MCF 10A (cell line): ENCODE measurements around the gene ABCA8. TPM values are rescaled to one million over a fixed set of nuclear protein-coding genes. Genes with fewer than 3 reads are reported as not detected.

Experiments
- BruUV-seq: library from RNA; stranded (reverse); fragments of 400-500 nt; replicated peaks from 2 replicates; lab custom pipeline; 2021; lab: Mats Ljungman, UMichigan
- CTCF ChIA-PET: fragments of 300-600 bp; sonication (Branson Sonifier 250); formaldehyde crosslinking; extraction: SDS; loops from one replicate; lab custom pipeline; 2021; ENCODE audit warnings: antibody characterized with exemption, inconsistent platforms; lab: Yijun Ruan, JAX
- POLR2A ChIA-PET: fragments of 300-600, 350-650 bp; sonication (Branson Sonifier 250); formaldehyde crosslinking; extraction: SDS; loops from one replicate; lab custom pipeline; 2020; ENCODE audit warnings: antibody characterized with exemption, inconsistent platforms; lab: Yijun Ruan, JAX
- DNase-seq: peaks from one replicate; pipeline ENCODE4 v3.0.0-alpha.2; 2018; ENCODE audit not compliant: unreplicated experiment
- H3K27ac Mint-ChIP-seq: one replicate; pipeline ENCODE4 v1.8.0; 2022; ENCODE audit warnings: mild to moderate bottlenecking, low read depth, mixed read lengths; ENCODE audit not compliant: unreplicated experiment
- H3K27me3 Mint-ChIP-seq: one replicate; pipeline ENCODE4 v1.8.0; 2022; ENCODE audit warnings: mixed read lengths; ENCODE audit not compliant: insufficient read depth, unreplicated experiment
- H3K36me3 Mint-ChIP-seq: one replicate; pipeline ENCODE4 v1.8.0; 2022; ENCODE audit warnings: mild to moderate bottlenecking, moderate library complexity, mixed read lengths; ENCODE audit not compliant: insufficient read depth, unreplicated experiment
- H3K4me1 Mint-ChIP-seq: one replicate; pipeline ENCODE4 v1.8.0; 2022; ENCODE audit warnings: mixed read lengths; ENCODE audit not compliant: insufficient read depth, unreplicated experiment
- H3K4me3 Mint-ChIP-seq: one replicate; pipeline ENCODE4 v1.8.0; 2022; ENCODE audit warnings: mild to moderate bottlenecking, moderate library complexity, mixed read lengths; ENCODE audit not compliant: unreplicated experiment
- H3K9me3 Mint-ChIP-seq: one replicate; pipeline ENCODE4 v1.8.0; 2022; ENCODE audit warnings: mixed read lengths; ENCODE audit not compliant: unreplicated experiment
- intact Hi-C: fragments of 100-400 bp; cut with micrococcal nuclease; formaldehyde crosslinking; loops from 2 replicates; pipeline ENCODE4 v1.14.1; 2022
- total RNA-seq: library from RNA; stranded (reverse); gene quantifications from 2 replicates; pipeline ENCODE4 v1.2.3, GENCODE V29; 2022
- TF ChIP-seq, protein P1 (sequence below): fragments of 200-600 bp; IDR thresholded peaks from one replicate; pipeline ENCODE4 v1.8.0; 2022; ENCODE audit warnings: antibody characterized with exemption, mild to moderate bottlenecking; ENCODE audit not compliant: unreplicated experiment

ABCA8 gene
- total RNA-seq, 1 experiment from 2014 or later, result 1.5 TPM

DNA sequence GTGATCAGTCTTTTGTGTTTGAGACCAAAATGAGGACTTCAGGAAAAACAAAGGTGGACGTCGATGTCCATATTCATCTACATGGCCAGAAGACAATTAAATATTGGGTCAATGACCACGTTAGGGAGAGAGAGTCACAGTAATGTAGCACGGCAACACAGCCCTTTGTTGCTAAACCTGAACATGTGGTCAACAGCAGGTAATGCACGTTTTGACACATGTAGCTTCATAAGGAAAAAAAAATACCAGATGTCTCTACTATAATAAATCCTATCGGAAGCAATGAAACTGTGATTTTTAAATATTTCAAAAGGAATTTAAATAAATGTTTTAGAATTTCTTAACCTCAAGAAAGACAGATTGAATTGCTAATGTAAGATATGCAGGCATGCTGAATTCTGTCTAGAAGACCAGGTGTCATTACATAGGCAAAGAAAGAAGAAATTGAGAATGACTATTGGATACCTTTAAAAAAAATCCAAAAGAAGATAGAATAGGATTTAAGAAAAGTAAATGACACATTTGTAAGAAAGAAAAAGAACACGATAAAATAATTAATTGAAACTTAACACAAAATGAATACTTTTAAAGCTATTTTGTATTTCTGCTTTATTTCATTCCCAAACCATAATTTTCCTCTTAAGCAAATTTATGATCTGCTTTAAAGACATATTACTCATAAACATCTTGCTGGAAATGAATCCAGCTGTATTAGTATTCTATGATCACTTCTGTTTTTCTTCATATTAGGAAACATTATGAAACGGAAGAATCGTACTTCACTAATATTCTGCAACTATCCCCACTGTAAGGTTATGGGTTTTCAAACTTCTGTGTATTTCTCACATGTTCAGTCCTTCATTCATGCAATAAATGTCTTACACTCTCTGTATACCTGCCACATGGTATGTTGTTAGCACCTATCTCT lies 30.1 kb downstream of the ABCA8 start:
- BruUV-seq, result no TSS peak
- TF ChIP-seq, protein P1, sequence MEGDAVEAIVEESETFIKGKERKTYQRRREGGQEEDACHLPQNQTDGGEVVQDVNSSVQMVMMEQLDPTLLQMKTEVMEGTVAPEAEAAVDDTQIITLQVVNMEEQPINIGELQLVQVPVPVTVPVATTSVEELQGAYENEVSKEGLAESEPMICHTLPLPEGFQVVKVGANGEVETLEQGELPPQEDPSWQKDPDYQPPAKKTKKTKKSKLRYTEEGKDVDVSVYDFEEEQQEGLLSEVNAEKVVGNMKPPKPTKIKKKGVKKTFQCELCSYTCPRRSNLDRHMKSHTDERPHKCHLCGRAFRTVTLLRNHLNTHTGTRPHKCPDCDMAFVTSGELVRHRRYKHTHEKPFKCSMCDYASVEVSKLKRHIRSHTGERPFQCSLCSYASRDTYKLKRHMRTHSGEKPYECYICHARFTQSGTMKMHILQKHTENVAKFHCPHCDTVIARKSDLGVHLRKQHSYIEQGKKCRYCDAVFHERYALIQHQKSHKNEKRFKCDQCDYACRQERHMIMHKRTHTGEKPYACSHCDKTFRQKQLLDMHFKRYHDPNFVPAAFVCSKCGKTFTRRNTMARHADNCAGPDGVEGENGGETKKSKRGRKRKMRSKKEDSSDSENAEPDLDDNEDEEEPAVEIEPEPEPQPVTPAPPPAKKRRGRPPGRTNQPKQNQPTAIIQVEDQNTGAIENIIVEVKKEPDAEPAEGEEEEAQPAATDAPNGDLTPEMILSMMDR, result no peak
- no peaks in the 10 kb centered on the region for H3K4me1 Mint-ChIP-seq
- ChIA-PET CTCF (interaction anchor here (0.7 kb wide), 1 partner anchor 19 kb away, joined by 4 read pairs; no protein-coding TSS in a partner anchor), POLR2A (interaction anchor here (0.7 kb wide), 1 partner anchor 94 kb away, joined by 3 read pairs; no protein-coding TSS in a partner anchor)
- no peaks in the 10 kb centered on the region for H3K9me3 Mint-ChIP-seq
- no peak overlapping the region for H3K4me3 Mint-ChIP-seq
- intact Hi-C loops, result no loop called here
- H3K27ac Mint-ChIP-seq, result no peak overlapping the region
- no peaks in the 10 kb centered on the region for H3K36me3 Mint-ChIP-seq
- no peak for DNase-seq
- no peaks in the 10 kb centered on the region for H3K27me3 Mint-ChIP-seq

DNA sequence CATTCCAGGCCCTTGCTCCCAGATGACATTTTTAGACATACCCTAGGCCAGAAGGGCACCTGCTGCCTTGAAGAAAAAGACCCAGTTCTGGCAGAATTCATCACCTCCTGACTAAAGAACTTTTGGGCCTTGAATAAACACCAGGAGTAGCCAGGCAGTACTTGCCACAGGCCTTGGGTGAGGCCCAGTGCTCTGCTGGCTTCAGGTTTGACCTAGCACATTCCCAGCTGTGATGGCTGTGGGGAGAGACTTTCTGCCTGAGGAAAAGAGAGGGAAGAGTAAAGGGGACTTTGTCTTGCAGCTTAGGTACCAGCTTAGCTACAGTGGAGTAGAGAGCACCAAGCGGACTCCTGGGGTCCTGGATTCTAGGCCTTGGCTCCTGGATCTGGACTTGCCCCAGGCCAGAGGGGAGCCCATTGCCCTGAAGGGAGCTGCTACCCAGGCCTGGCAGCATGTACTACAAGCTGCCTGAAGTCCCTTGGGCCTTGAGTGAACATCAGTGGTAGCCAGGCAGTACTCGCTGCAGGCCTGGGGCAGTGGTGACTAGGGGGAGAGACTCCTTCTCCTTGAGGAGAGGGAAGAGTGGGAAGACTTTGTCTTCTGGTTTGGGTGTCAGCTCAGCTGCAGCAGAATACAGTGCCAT lies 44.3 kb downstream of the ABCA8 start:
- intact Hi-C loops, result loop anchor here (1.0 to 5.0 kb wide), 2 partner anchors 117 to 134 kb away; no protein-coding TSS in a partner anchor
- Mint-ChIP-seq H3K27me3 (no peaks in the 10 kb centered on the region), H3K36me3 (no peaks in the 10 kb centered on the region), H3K9me3 (peaks cover 11% of the 10 kb centered on the region), H3K4me3 (no peak overlapping the region), H3K4me1 (peaks cover 12% of the 10 kb centered on the region), H3K27ac (no peak overlapping the region)
- BruUV-seq, result no TSS peak
- CTCF ChIA-PET, result interaction anchor here (0.5 to 1.4 kb wide), 4 partner anchors 74 to 142 kb away, joined by 3 to 5 read pairs (median 4); no protein-coding TSS in a partner anchor
- TF ChIP-seq, protein P1, result no peak
- no peak for DNase-seq
- POLR2A ChIA-PET, result interaction anchor here (1.0 kb wide), 1 partner anchor 8 kb away, joined by 4 read pairs; no protein-coding TSS in a partner anchor

DNA sequence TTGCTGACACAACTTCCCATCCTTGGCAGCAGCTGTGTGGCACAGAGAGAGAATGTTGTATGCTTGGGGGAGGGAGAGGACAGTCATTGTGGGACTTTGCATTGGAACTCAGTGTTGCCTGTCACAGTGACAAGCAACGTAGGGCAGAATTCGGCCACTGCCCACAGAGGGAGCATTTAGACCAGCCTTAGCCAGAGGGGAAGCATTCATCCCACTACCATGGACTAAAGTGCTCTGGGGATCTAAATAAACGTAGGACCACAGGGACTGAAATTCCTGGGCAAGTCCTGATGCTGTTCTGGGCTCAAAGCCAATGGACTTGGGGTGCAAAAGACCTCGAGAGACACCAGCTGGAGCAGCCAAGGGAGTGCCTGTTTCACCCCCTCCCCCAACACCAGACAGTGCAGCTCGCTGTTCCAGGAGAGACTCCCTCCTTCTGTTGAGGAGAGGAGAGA lies 44.9 kb downstream of the ABCA8 start:
- ChIA-PET POLR2A (interaction anchor here (0.6 to 1.0 kb wide), 3 partner anchors 9 to 290 kb away, joined by 3 to 4 read pairs (median 4); no protein-coding TSS in a partner anchor), CTCF (interaction anchor here (0.5 to 1.4 kb wide), 2 partner anchors 114 to 143 kb away, joined by 4 to 5 read pairs; no protein-coding TSS in a partner anchor)
- H3K4me1 Mint-ChIP-seq, result peaks cover 12% of the 10 kb centered on the region
- BruUV-seq, result no TSS peak
- intact Hi-C loops, result loop anchor here (1.0 to 5.0 kb wide), 2 partner anchors 116 to 133 kb away; no protein-coding TSS in a partner anchor
- peaks cover 11% of the 10 kb centered on the region for H3K9me3 Mint-ChIP-seq
- TF ChIP-seq, protein P1, result no peak
- DNase-seq, result peak; percentile 23
- peak overlapping the region; percentile 96 for H3K27ac Mint-ChIP-seq
- H3K27me3 Mint-ChIP-seq, result no peaks in the 10 kb centered on the region
- no peak overlapping the region for H3K4me3 Mint-ChIP-seq
- H3K36me3 Mint-ChIP-seq, result no peaks in the 10 kb centered on the region
